ENCODE results near the gene RDH8. TPM values are rescaled to one million over a fixed set of nuclear protein-coding genes. Genes with fewer than 3 reads are reported as not detected.

The RDH8 gene
- total and polyA plus RNA-seq, 2 of the 8 experiments (the other 6 are each of a cell fraction or from before 2014, with no cell fraction given), result 0.38 TPM; not detected in 1

DNA sequence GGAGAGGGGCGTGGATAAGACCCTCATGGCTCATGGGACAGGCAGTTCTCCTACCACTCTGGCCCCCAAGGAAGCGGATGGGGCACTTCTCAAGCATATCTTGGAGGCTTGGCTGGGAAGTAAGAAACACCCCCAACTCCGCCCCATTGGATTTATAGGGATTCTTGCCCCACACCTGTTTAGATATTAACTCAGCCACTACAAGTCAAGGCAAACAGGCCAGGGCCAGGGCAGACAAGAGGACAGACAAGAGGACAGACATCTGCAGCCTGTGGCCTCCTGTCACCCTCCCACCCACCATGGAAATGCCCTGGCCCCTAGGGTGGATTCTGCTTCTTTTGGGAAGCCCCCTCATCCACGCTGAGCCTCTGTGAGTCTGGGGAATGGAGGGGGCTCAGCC lies 24.1 kb downstream of the RDH8 start:
- H3K18ac ChIP-seq (ENCODE audit: extremely low read depth, low read length), result no peak overlapping the region
- no peak for TF ChIP-seq YY1 (IDR thresholded peaks at IDR 0.05; ENCODE audit: low read depth, low read length)

More for the DNA sequence above, 24.1 kb downstream of the RDH8 start:
- DNase-seq (ENCODE audit: low read depth in 1 of 2, low spot score in 2 of 2), result no peak
- no peak overlapping the region for H3K4me3 ChIP-seq (ENCODE audit: extremely low read depth in 1 of 4, insufficient read depth in 2 of 4, low read depth in 3 of 4, low read length in 4 of 4)
- no peak overlapping the region for H2AFZ ChIP-seq (ENCODE audit: low read length)
- no peak overlapping the region for H3K4me2 ChIP-seq (ENCODE audit: insufficient read depth in 1 of 2, low read depth in 2 of 2, low read length in 2 of 2)
- WGBS, 2 experiments (ENCODE audit: extremely low coverage in 1 of 2, insufficient coverage in 1 of 2, insufficient read length in 1 of 2, insufficient replicate concordance in 2 of 2, low coverage in 1 of 2, low lambda C conversion rate in 2 of 2, missing lambda C conversion rate in 1 of 2), result 52% methylated on average over 4 of the region's 4 CpGs; no CpG with 5 or more reads in 1 of the 2 experiments
- H3K79me1 ChIP-seq (ENCODE audit: low read depth, low read length), result no peaks in the 10 kb centered on the region
- ChIA-PET CTCF (ENCODE audit: partially characterized antibody) (interaction anchor here (0.9 to 3.8 kb wide), 3 partner anchors 15 to 106 kb away, joined by 3 to 15 read pairs (median 3); no protein-coding TSS in a partner anchor), POLR2A (ENCODE audit: partially characterized antibody) (interaction anchor here (1.0 kb wide), 1 partner anchor 77 kb away, joined by 3 read pairs; no protein-coding TSS in a partner anchor)
- no peak overlapping the region for H4K5ac ChIP-seq (ENCODE audit: insufficient read length, low read depth, low read length)
- H4K8ac ChIP-seq (ENCODE audit: extremely low read depth, insufficient read depth, low read length), result no peak overlapping the region
- no peak overlapping the region for H2BK12ac ChIP-seq (ENCODE audit: low read depth, low read length)
- H3K56ac ChIP-seq (replicated peaks; ENCODE audit: insufficient read length, low read depth, low read length), result no peak overlapping the region
- peaks cover 26 to 27% of the 10 kb centered on the region in 2 experiments for H3K9me3 ChIP-seq (ENCODE audit: insufficient read depth in 2 of 2, low read depth in 1 of 2, low read length in 1 of 2)
- no peak overlapping the region for H3K4ac ChIP-seq (replicated peaks; ENCODE audit: insufficient read length, low read depth, low read length)
- H2BK15ac ChIP-seq (ENCODE audit: low read length), result no peak overlapping the region
- no peaks in the 10 kb centered on the region for H4K20me1 ChIP-seq (replicated peaks in 1 of 2; ENCODE audit: control insufficient read depth in 1 of 2, insufficient read depth in 2 of 2, low read length in 2 of 2)
- no peaks in the 10 kb centered on the region for H3K23me2 ChIP-seq (ENCODE audit: low read depth, low read length)
- no peak overlapping the region for H3K9ac ChIP-seq (replicated peaks in 1 of 4; ENCODE audit: extremely low read depth in 1 of 4, low read depth in 3 of 4, low read length in 3 of 4)
- no peak overlapping the region for H2AK5ac ChIP-seq (ENCODE audit: low read depth, low read length)
- H4K91ac ChIP-seq (replicated peaks; ENCODE audit: insufficient read length, low read length), result no peak overlapping the region
- no peak overlapping the region for H3K27ac ChIP-seq (ENCODE audit: low read depth, low read length)
- H3K23ac ChIP-seq (ENCODE audit: insufficient read length), result no peak overlapping the region
- no peak overlapping the region for H2BK5ac ChIP-seq (ENCODE audit: low read depth, low read length)
- no peak overlapping the region for H2BK20ac ChIP-seq (ENCODE audit: low read length)
- FAIRE-seq, result no peak
- no peaks in the 10 kb centered on the region for H3K36me3 ChIP-seq (ENCODE audit: control insufficient read depth in 2 of 4, insufficient read depth in 4 of 4, low read length in 3 of 4)
- H3K79me2 ChIP-seq (ENCODE audit: control insufficient read depth in 1 of 2, insufficient read depth in 2 of 2, low read length in 2 of 2), result no peaks in the 10 kb centered on the region
- no peak overlapping the region for H3K14ac ChIP-seq (ENCODE audit: insufficient read length)
- H3K27me3 ChIP-seq (replicated peaks in 1 of 4; ENCODE audit: control insufficient read depth in 3 of 4, extremely low read depth in 1 of 4, insufficient read depth in 3 of 4, low read length in 3 of 4), result no peaks in the 10 kb centered on the region; a peak in 1 of 7 replicates
- no peaks in the 10 kb centered on the region for H3K4me1 ChIP-seq (replicated peaks in 1 of 4; ENCODE audit: control insufficient read depth in 3 of 4, insufficient read depth in 4 of 4, low read length in 3 of 4)
- H2BK120ac ChIP-seq (replicated peaks; ENCODE audit: low read depth, low read length), result no peak overlapping the region

Data from H1 (cell line).